Hepatocyte (in vitro differentiated cells): ENCODE results near the gene C16orf89.

Source experiments
- CTCF ChIP-seq: fragments of 200-600 bp; sonication (generic); IDR thresholded peaks from 2 replicates; pipeline ENCODE4 v1.5.1; 2016; ENCODE audit warnings: antibody characterized with exemption, mild to moderate bottlenecking; ENCODE audit not compliant: poor library complexity
- EZH2phosphoT487 ChIP-seq: fragments of 200-600 bp; sonication (generic); IDR thresholded peaks from one replicate; pipeline ENCODE4 v1.6.1; 2018; ENCODE audit warnings: antibody characterized with exemption, mild to moderate bottlenecking, low read depth, moderate library complexity; ENCODE audit not compliant: unreplicated experiment, severe bottlenecking

- TF ChIP-seq CTCF = peak; percentile 37
- no peak for TF ChIP-seq EZH2phosphoT487
Measured at GRCh38 chr16:5056352-5056751, 9.4 kb downstream of the C16orf89 start.
